GM21367 (cell line): ENCODE data around the gene CLEC2A.

Experiments
- ATAC-seq: cut with Tn5 transposase; IDR thresholded peaks from one replicate; pipeline ENCODE4 v1.9.1; 2021; ENCODE audit not compliant: unreplicated experiment

CLEC2A gene

GRCh38 chr12:9936591-9936990 is 4.4 kb upstream of the CLEC2A start:
- ATAC-seq, result no peak

GRCh38 chr12:9935026-9935425 is 2.9 kb upstream of the CLEC2A start:
- ATAC-seq, result no peak

- no peak for ATAC-seq
Measured at GRCh38 chr12:9933958-9934357, 1.8 kb upstream of the CLEC2A start.

GRCh38 chr12:9931245-9931644 is 925 bp downstream of the CLEC2A start:
- ATAC-seq, result no peak

- ATAC-seq, result no peak
Measured at GRCh38 chr12:9928607-9929006, 3.6 kb downstream of the CLEC2A start.

GRCh38 chr12:9926876-9927275 is 5.3 kb downstream of the CLEC2A start:
- no peak for ATAC-seq

GRCh38 chr12:9925705-9926393 is 6.3 kb downstream of the CLEC2A start:
- ATAC-seq, result no peak

- ATAC-seq, result no peak
Measured at GRCh38 chr12:9922429-9922828, 9.7 kb downstream of the CLEC2A start.

GRCh38 chr12:9920451-9920850 is 11.7 kb downstream of the CLEC2A start:
- no peak for ATAC-seq

GRCh38 chr12:9919443-9919842 is 12.7 kb downstream of the CLEC2A start:
- no peak for ATAC-seq

- ATAC-seq, result no peak
Measured at GRCh38 chr12:9911708-9912107, 20.5 kb downstream of the CLEC2A start.

GRCh38 chr12:9910716-9911421 is 21.3 kb downstream of the CLEC2A start:
- ATAC-seq, result no peak

GRCh38 chr12:9909724-9910123 is 22.4 kb downstream of the CLEC2A start:
- ATAC-seq, result no peak

- no peak for ATAC-seq
Measured at GRCh38 chr12:9908350-9908749, 23.8 kb downstream of the CLEC2A start.

GRCh38 chr12:9907769-9908168 is 24.4 kb downstream of the CLEC2A start:
- ATAC-seq, result no peak

- ATAC-seq, result no peak
Measured at GRCh38 chr12:9906873-9907272, 25.3 kb downstream of the CLEC2A start.

- no peak for ATAC-seq
Measured at GRCh38 chr12:9902539-9903228, 29.5 kb downstream of the CLEC2A start.

- no peak for ATAC-seq
Measured at GRCh38 chr12:9900930-9901329, 31.2 kb downstream of the CLEC2A start.

GRCh38 chr12:9899209-9899608 is 33.0 kb downstream of the CLEC2A start:
- ATAC-seq, result no peak

- ATAC-seq, result no peak
Measured at GRCh38 chr12:9897535-9897934, 34.6 kb downstream of the CLEC2A start.

- ATAC-seq, result no peak
Measured at GRCh38 chr12:9895215-9895971, 36.8 kb downstream of the CLEC2A start.
